GM21576 (cell line): ENCODE data around the gene UBE2J2.

Source experiments
- ATAC-seq: cut with Tn5 transposase; IDR thresholded peaks from one replicate; pipeline ENCODE4 v1.9.1; 2021; ENCODE audit warnings: mild to moderate bottlenecking, moderate library complexity; ENCODE audit not compliant: unreplicated experiment

Gene UBE2J2

DNA sequence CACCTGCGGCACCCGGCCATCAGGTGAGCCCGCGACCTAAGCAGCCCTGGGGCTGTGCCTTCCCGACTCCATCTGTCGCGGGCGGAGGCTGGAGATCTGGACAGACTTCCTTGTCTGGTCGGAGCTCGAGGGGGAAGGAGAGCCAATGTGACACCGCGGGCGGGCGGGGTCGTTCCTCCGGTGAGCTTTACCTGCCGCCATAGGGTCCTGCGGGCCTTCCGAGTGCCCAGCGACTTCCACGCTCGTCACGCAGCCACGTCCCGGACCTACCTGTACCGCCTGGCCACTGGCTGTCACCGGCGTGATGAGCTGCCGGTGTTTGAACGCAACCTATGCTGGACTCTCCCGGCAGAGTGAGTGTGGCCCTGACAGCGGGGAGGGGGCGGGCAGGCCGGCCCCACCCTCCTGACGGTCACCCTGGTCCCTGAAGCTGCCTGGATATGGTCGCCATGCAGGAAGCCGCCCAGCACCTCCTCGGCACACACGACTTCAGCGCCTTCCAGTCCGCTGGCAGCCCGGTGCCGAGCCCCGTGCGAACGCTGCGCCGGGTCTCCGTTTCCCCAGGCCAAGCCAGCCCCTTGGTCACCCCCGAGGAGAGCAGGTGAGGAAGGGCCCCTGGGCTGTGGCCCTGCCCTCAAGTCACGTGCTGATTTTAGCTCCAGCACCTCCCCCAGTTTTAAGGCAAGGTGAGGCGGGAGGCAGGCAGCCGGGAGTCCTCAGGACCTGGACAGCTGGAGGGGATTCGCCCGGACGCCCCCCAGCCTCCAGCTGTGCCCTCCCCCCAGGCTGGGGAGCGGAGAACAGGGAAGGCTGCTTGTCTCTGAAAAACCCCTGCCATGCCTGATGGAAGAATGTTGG is 35.8 kb upstream of the UBE2J2 start:
- no peak for ATAC-seq

DNA sequence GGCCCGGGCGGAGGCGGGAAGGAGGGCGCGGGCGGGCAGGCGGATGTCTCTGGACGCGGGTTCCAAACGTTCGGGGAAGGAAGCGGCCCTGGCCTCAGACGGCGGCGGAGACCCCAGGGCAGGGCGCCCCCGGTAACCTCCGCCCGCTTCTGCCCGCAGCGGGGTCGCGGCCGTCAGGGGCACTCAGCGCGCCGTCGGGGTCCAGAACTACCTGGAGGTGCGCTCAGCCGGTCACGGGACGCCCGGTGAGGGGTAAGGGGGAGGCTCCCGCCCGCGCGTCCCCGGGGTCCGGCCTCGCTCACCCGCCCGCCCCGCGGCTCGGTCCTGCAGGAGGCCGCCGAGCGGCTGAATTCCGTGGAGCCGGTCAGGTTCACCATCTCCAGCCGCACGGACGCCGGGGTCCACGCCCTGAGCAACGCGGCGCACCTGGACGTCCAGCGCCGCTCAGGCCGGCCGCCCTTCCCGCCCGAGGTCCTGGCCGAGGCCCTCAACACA is 35.1 kb upstream of the UBE2J2 start:
- ATAC-seq, result no peak

DNA sequence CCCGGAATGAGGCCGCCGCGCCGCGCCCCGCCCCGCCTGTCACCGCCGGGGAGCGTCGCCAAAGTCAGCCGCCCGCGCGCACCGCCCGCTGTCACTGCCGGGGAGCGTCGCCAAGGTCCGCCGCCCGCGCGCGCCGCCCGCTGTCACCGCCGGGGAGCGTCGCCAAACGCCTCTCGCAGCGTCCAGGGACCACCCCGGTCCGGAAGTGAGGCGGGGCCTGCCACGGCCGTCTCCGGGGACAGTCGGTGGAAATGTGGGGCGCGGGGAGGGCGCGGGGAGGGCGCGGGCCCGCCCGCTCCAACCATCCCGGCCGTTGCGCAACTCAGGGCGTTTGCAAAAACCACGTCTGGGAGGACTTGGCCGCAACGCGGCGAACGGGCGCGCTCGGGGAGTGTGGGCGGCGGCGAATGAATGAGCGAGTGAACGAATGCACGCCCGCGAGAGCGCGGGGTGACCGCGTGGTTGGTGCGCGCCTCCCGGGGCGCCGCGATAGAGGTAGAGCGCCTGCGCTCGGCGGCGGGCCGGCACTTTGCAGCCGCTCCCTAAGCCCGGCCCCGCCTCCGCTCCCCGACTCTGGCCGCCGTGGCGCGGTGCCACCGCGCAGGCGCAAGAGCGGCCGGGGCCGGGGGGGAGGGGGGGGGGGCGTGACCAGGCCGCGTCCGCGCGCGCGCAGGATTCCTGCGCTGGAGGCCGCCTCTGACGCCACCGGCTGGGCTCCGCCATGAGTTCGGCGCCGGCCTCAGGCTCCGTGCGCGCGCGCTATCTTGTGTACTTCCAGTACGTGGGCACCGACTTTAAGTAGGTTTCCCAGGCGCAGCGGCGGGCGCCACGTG is 34.5 kb upstream of the UBE2J2 start, which contains the start of the genes ACAP3 and PUSL1:
ACAP3 (minus strand) TSS at position 8 of the 833 bp plus-strand sequence. CDS start 115 bp downstream, outside the sequence.
PUSL1 (plus strand) TSS at position 675 of the 833 bp plus-strand sequence; CDS start at position 722, 47 bp downstream.
- peak; percentile 56 for ATAC-seq

GRCh38 chr1:1307261-1307922 is 33.7 kb upstream of the UBE2J2 start:
- peak; percentile 2 for ATAC-seq

- no peak for ATAC-seq
These were observed 33.1 kb upstream of the UBE2J2 start for GRCh38 chr1:1306661-1307260.

DNA sequence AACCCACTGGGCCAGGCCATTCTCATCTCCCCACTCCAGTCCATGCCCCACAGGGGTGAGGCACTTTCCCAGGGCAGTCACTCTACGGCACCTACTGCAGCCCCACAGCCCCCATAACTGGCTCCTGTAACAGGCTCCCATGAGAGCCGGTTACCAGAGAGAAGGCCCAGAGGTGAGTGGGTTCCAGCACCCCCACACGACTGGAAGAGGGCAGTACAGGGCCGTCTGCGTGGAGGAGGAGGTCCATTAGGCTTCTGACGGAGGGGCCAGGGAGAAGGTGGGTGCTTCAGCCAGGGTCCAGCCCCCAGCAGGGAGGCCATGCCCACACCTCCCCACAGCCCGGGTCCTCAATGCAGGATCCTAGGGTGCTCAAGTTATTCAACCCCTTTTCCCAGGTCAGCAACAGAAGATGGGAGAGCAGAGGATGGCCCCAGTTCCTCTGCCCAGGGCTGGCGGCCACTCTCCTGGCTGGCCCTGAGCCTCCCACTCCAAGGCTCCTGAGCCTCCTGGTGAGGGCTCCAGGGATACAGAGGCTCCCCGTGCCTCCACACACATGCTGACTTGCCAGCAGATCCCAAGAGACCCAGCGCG is 32.5 kb upstream of the UBE2J2 start:
- no peak for ATAC-seq

DNA sequence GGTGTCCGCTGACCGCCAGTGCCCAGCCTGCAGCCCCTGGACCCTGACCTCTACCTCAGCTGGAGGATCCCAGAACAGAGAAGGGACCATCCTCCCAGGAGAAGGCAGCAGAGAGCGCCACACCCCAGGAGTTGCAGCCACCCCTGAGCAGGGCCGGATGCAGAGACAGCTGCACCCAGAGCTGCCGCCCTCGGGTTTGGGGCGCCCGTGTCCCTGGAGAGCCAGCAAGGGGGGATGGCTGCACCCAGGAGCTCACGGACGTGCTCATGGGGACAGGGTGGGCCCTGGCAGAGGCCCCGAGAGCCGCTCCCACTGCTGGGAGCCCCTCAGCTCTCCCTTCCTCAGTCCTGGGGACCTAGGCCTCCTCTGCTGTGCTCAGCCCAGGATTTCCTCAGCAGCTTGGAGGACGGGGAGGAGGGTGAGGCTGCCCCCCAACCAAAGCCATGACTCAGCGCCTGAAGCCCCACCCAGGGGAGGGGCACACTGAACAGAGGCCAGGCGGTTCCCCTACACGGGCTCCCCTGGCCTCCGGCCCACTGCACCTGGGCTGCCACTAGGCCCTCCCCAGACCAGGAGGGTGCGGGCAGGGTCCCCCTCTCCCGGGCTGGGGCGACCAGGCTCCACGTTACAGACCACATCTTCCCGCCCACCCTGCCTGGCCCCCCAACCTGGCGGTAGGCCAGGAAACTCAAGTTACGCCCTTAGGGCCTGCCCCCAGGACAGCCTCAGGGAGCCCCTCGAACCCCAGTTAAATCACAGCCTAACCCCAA is 31.8 kb upstream of the UBE2J2 start:
- ATAC-seq, result no peak

- no peak for ATAC-seq
These were observed 31.0 kb upstream of the UBE2J2 start for GRCh38 chr1:1304331-1305299.

DNA sequence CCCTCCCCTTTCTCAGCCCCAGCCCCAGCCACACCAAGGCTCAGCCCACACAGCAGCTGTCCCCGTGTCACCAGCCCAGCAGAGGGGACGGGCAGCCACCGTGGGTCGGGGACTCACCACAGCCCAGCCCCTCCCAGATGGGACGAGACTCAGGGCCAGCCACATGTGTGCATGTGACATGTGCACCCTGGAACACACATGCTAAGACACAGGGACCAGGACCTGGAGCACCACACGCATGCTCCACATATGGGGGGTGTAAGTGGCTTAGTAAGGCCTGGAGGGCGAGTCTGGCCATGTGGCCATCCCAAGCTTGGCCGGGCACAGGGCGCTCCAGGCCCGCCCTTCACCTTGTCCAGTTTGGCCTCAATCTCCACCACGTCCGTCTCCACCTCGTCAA is 30.1 kb upstream of the UBE2J2 start:
- no peak for ATAC-seq

- no peak for ATAC-seq
These were observed 29.4 kb upstream of the UBE2J2 start for GRCh38 chr1:1302951-1303509.

DNA sequence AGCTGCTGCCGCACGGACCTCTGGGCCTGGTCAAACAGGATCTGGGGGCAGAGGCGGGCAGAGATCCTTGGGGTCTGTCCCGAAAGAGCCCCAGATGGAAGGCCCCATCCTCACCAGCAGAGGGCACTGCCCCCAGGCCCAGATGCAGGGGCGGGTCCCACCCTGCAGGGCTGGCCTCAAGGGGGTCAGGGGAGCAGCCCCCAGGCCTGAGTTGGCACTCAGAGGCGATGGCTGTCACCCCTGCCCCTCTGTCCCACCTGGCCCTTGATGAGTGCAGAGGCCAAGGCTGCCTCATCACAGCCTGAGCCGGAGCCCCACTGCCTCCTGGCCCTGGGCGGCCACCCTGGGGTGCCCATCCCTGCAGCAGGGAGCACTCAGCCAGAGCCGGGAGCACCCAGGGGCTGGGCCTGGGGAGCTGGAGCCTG is 28.4 kb upstream of the UBE2J2 start:
- ATAC-seq, result no peak

- ATAC-seq, result no peak
These were observed 26.7 kb upstream of the UBE2J2 start for GRCh38 chr1:1300352-1300739.

DNA sequence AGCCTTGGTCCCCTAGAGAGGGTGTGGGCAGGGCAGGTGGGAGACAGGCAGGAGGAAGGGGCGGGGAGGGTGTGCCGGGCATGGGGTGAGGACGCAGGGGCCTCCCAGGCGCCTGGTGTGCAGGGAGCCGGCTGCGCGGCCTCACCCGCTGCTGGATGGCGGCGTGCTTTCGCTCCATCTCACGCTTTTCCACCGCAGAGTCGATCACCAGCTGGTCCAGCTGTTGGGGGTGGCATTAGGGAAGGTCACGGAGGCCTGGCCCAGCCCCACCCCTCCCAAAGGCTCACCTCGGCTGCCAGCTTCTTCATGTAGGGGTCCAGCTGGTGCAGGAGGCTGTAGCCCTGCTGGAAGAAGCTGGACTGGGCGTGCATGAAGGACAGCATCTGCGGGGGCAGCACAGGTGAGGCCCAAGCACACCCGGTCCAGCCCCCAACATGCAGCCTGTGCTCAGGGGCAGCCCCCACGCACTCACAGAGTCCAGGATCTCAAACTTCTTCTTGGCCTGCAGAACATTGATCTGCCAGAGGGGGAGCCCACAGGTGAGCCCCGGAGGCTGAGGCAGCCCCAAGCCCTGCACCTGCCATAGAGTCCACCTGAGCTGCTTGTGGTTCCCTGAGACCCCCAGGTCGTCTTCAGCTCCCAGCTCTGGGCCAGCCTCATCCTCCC is 26.2 kb upstream of the UBE2J2 start:
- no peak for ATAC-seq

DNA sequence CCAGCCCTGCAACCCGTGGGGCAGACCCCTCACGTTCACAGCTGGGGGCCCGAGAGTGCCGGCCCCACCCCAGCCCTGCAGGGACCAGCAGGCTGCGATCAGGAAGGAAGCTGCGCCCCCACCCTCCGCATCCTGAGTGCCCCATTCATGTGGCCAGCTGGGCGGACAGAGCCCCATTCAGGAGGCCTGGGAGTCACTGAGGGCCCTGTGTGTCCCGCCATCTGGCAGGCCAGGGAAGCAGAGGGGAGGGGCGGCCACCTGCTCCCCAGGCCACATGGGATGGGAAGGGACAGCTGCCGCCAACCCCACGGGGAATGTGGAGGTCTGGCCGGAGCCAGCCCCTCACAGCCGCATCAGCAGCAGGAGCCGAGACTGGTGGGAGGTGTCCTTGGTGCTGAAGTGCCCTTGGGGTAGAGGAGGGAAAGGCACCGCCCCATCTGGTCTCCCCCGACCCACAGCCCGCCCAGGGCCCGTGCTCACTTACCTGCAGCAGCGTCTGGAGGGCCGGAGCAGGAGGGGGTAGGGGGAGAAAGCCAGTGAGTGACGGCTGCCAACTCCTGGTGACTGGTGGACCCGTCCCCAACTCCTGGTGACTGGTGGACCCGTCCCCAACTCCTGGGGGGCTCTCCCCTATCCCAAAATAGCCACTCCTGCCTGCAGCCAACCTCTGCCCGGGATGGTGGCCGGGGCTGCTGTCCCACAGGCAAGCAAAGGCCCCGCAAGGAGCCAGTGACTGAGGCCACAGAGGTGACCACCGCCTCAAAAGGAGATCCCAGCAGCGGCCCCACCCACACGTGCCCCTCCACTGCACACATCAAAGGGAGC is 25.4 kb upstream of the UBE2J2 start:
- no peak for ATAC-seq

DNA sequence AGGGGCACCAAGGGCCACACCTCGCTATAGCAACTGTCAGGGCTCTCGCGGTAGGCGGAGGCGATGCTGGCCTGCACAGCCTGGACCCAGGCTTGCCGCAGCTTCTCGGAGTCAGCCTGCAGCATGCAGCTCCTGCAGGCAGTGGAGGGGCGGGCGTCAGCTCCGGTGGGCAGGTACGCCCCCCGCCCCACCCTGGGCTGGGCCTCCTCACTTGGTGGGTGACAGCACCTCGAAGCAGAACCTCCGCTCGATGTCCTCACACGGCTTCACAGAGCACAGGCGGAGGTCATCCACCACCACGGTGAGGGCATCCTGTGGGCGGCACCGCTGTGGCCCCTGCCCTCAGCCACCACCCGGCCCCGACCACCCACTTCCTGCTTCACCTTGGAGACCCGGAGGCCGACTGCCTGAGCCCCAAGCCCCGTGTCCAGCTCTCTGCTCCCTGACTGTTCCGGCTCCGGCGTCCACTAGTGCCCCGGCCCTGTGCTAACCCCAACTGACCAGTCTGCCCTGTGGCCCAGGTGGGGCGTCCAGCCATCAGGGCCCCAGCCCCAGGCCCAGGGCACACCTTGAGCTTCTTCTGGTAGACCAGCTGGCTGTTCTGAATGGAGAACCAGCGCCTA is 24.3 kb upstream of the UBE2J2 start:
- no peak for ATAC-seq
